ENCODE results near the gene NR1H2. TPM values are rescaled to one million over a fixed set of nuclear protein-coding genes. Genes with fewer than 3 reads are reported as not detected.
A peak's percentile ranks its signal among the peaks of the same experiment; 100 is the strongest.

The NR1H2 gene
- total and polyA plus RNA-seq, 5 donors: 68.3 to 80.9 (median 71.6) TPM

- WGBS: 81% methylated on average over 7 of the region's 7 CpGs
- Histone ChIP-seq H3K27ac (ENCODE audit: low read length) (no peak overlapping the region), H3K27me3 (ENCODE audit: control insufficient read depth, insufficient read depth) (no peaks in the 10 kb centered on the region), H3K4me1 (ENCODE audit: control insufficient read depth, insufficient read depth, low read length) (no peaks in the 10 kb centered on the region), H3K4me3 (ENCODE audit: low read length) (no peak overlapping the region), H3K9me3 (ENCODE audit: control insufficient read depth, low read length) (no peaks in the 10 kb centered on the region)
- DNase-seq (no peak), ATAC-seq (no peak)
- intact Hi-C loops (cut with DNase I): loop anchor here in 3 of 4 donors (5.0 to 10.0 kb wide), 5 partner anchors 50 to 423 kb away; no protein-coding TSS in a partner anchor
These were observed 14.2 kb upstream of the NR1H2 start for GRCh38 chr19:50362030-50362412.

GRCh38 chr19:50362656-50363424, 13.4 kb upstream of the NR1H2 start:
- Histone ChIP-seq H3K27ac (ENCODE audit: low read length) (no peak overlapping the region), H3K27me3 (ENCODE audit: control insufficient read depth, insufficient read depth) (no peaks in the 10 kb centered on the region), H3K4me3 (ENCODE audit: low read length) (no peak overlapping the region), H3K9me3 (ENCODE audit: control insufficient read depth, low read length) (no peaks in the 10 kb centered on the region), H3K4me1 (ENCODE audit: control insufficient read depth, insufficient read depth, low read length) (no peaks in the 10 kb centered on the region)
- ATAC-seq (no peak), DNase-seq (no peak)
- 53% methylated on average over 11 of the region's 11 CpGs for WGBS
- intact Hi-C loops (cut with DNase I): loop anchor here in 3 of 4 donors (5.0 to 10.0 kb wide), 5 partner anchors 49 to 422 kb away; no protein-coding TSS in a partner anchor

- no peaks in the 10 kb centered on the region for H3K27me3 ChIP-seq (ENCODE audit: control insufficient read depth, insufficient read depth)
- 82% methylated on average over 11 of the region's 11 CpGs for WGBS
These were observed 10.6 kb upstream of the NR1H2 start, which contains the start of gene NAPSA for GRCh38 chr19:50365434-50366306. NAPSA (minus strand) TSS chr19:50365639; CDS start chr19:50365621, 18 bp downstream.

GRCh38 chr19:50368649-50369570, 7.3 kb upstream of the NR1H2 start:
- ATAC-seq (peak; percentile 94 to 96), DNase-seq (peak; percentile 79 to 93 (median 90))
- Histone ChIP-seq H3K27me3 (ENCODE audit: control insufficient read depth, insufficient read depth) (no peaks in the 10 kb centered on the region), H3K27ac (ENCODE audit: low read length) (peak overlapping the region; percentile 91), H3K4me3 (ENCODE audit: low read length) (peak overlapping the region; percentile 78), H3K9me3 (ENCODE audit: control insufficient read depth, low read length) (no peaks in the 10 kb centered on the region), H3K4me1 (ENCODE audit: control insufficient read depth, insufficient read depth, low read length) (no peaks in the 10 kb centered on the region)
- WGBS: 6% methylated on average over 34 of the region's 34 CpGs
- intact Hi-C loops (cut with DNase I): loop anchor here (5.0 to 10.0 kb wide), 4 partner anchors 43 to 416 kb away; no protein-coding TSS in a partner anchor

More at GRCh38 chr19:50365434-50366306, 10.6 kb upstream of the NR1H2 start, which contains the start of gene NAPSA:
- Histone ChIP-seq H3K4me1 (ENCODE audit: control insufficient read depth, insufficient read depth, low read length) (no peaks in the 10 kb centered on the region), H3K9me3 (ENCODE audit: control insufficient read depth, low read length) (no peaks in the 10 kb centered on the region), H3K27ac (ENCODE audit: low read length) (no peak within 1 kb of the TSS), H3K4me3 (ENCODE audit: low read length) (no peak within 1 kb of the TSS)
- DNase-seq (no peak), ATAC-seq (no peak)
- intact Hi-C loops (cut with DNase I): loop anchor here (5.0 to 10.0 kb wide), 4 partner anchors 47 to 419 kb away; no protein-coding TSS in a partner anchor

GRCh38 chr19:50371914-50372475, 4.3 kb upstream of the NR1H2 start:
- WGBS: 81% methylated on average over 10 of the region's 10 CpGs
- no peak for DNase-seq
- no peak for ATAC-seq
- no peaks in the 10 kb centered on the region for H3K27me3 ChIP-seq (ENCODE audit: control insufficient read depth, insufficient read depth)
- no peak overlapping the region for H3K27ac ChIP-seq (ENCODE audit: low read length)
- no peaks in the 10 kb centered on the region for H3K9me3 ChIP-seq (ENCODE audit: control insufficient read depth, low read length)
- intact Hi-C loops (cut with DNase I): no loop called here
- no peaks in the 10 kb centered on the region for H3K4me1 ChIP-seq (ENCODE audit: control insufficient read depth, insufficient read depth, low read length)
- no peak overlapping the region for H3K4me3 ChIP-seq (ENCODE audit: low read length)

GRCh38 chr19:50377051-50377461, 799 bp downstream of the NR1H2 start:
- intact Hi-C loops (cut with DNase I): no loop called here
- ATAC-seq (peak in 1 of 2 donors; percentile 1), DNase-seq (peak in 2 of 3 donors; percentile 72 to 82)
- Histone ChIP-seq H3K4me3 (ENCODE audit: low read length) (peak overlapping the region; percentile 93), H3K27me3 (ENCODE audit: control insufficient read depth, insufficient read depth) (no peaks in the 10 kb centered on the region), H3K4me1 (ENCODE audit: control insufficient read depth, insufficient read depth, low read length) (no peaks in the 10 kb centered on the region), H3K27ac (ENCODE audit: low read length) (no peak overlapping the region), H3K9me3 (ENCODE audit: control insufficient read depth, low read length) (no peaks in the 10 kb centered on the region)
- 49% methylated on average over 7 of the region's 7 CpGs for WGBS

GRCh38 chr19:50377517-50377916, 1.3 kb downstream of the NR1H2 start:
- intact Hi-C loops (cut with DNase I): no loop called here
- Histone ChIP-seq H3K4me1 (ENCODE audit: control insufficient read depth, insufficient read depth, low read length) (no peaks in the 10 kb centered on the region), H3K27ac (ENCODE audit: low read length) (no peak overlapping the region)

GRCh38 chr19:50378169-50378862, 2.1 kb downstream of the NR1H2 start:
- DNase-seq (peak in 2 of 3 donors; percentile 60 to 67), ATAC-seq (no peak)
- H3K4me1 ChIP-seq (ENCODE audit: control insufficient read depth, insufficient read depth, low read length): no peaks in the 10 kb centered on the region
- no peak overlapping the region for H3K27ac ChIP-seq (ENCODE audit: low read length)
- H3K4me3 ChIP-seq (ENCODE audit: low read length): no peak overlapping the region
- no peaks in the 10 kb centered on the region for H3K27me3 ChIP-seq (ENCODE audit: control insufficient read depth, insufficient read depth)
- intact Hi-C loops (cut with DNase I): no loop called here
- no peaks in the 10 kb centered on the region for H3K9me3 ChIP-seq (ENCODE audit: control insufficient read depth, low read length)
- 95% methylated on average over 36 of the region's 36 CpGs for WGBS

More at GRCh38 chr19:50377517-50377916, 1.3 kb downstream of the NR1H2 start:
- H3K9me3 ChIP-seq (ENCODE audit: control insufficient read depth, low read length): no peaks in the 10 kb centered on the region
- no peak overlapping the region for H3K4me3 ChIP-seq (ENCODE audit: low read length)
- H3K27me3 ChIP-seq (ENCODE audit: control insufficient read depth, insufficient read depth): no peaks in the 10 kb centered on the region
- WGBS: 67% methylated on average over 9 of the region's 9 CpGs
- no peak for ATAC-seq
- no peak for DNase-seq

- Histone ChIP-seq H3K27ac (ENCODE audit: low read length) (no peak overlapping the region), H3K4me1 (ENCODE audit: control insufficient read depth, insufficient read depth, low read length) (no peaks in the 10 kb centered on the region), H3K27me3 (ENCODE audit: control insufficient read depth, insufficient read depth) (no peaks in the 10 kb centered on the region), H3K4me3 (ENCODE audit: low read length) (no peak overlapping the region), H3K9me3 (ENCODE audit: control insufficient read depth, low read length) (no peaks in the 10 kb centered on the region)
- DNase-seq: no peak
- intact Hi-C loops (cut with DNase I): no loop called here
- no peak for ATAC-seq
- WGBS: 92% methylated on average over 10 of the region's 10 CpGs
These were observed 2.6 kb downstream of the NR1H2 start for GRCh38 chr19:50378863-50379236.

All from right cardiac atrium (tissue), 5 donors.